Measurements from ENCODE around the gene PLA2G4B.
A peak's percentile ranks its signal among the peaks of the same experiment; 100 is the strongest.

Gene PLA2G4B

DNA sequence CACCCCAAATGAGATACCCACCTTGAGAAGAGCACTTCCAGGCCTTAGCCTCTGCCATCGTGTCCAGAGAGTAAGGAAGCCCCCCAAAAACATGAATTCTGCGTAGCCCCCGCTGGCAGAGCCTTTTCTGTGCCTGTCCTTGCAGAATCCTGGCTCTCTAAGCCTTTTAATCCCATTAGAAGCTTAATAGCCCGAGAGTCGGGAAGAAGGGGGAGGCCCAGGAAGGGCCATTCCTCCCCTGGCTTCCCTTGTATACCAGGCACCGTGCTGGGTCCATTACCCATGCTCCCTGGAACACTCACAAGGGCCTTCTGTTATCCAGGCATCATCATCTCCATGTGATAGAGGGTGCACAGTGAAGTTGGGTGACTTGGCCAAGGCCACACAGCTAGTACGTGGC is 48.1 kb downstream of the PLA2G4B start:
- DNase-seq (ENCODE audit: low read depth in 2 of 2) = no peak

DNA sequence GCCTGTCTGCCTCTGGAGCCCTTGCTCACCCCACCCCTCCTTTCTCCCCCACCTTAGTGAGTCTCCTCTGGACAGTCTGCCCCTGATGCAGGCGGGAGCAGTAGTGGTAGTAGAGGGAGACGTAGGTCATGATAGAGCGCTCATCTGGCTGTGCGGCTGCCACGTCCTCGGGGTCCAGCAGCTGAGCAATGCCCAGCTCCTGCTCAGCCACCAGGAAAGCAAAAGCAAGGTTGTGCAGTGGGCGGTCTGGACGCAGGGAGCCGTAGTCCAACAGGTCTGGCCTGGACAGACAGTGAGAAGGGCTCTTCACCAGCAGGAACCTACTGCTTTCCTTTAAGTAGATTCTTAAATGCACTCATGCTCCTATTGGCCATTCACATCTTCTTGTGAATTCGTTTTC is 48.5 kb downstream of the PLA2G4B start:
- no peak for DNase-seq (ENCODE audit: low read depth in 2 of 2)

- no peak for DNase-seq (ENCODE audit: low read depth in 2 of 2)
Observed at GRCh38 chr15:41887893-41888292, 49.2 kb downstream of the PLA2G4B start.

GRCh38 chr15:41888662-41889253 is 50.1 kb downstream of the PLA2G4B start:
- DNase-seq (ENCODE audit: low read depth in 2 of 2) = no peak

- no peak for DNase-seq (ENCODE audit: low read depth in 2 of 2)
Observed at GRCh38 chr15:41890050-41890690, 51.5 kb downstream of the PLA2G4B start.

GRCh38 chr15:41891226-41891625 is 52.6 kb downstream of the PLA2G4B start:
- no peak for DNase-seq (ENCODE audit: low read depth in 2 of 2)

- DNase-seq (ENCODE audit: low read depth in 2 of 2) = no peak
Observed at GRCh38 chr15:41891946-41892345, 53.3 kb downstream of the PLA2G4B start.

DNA sequence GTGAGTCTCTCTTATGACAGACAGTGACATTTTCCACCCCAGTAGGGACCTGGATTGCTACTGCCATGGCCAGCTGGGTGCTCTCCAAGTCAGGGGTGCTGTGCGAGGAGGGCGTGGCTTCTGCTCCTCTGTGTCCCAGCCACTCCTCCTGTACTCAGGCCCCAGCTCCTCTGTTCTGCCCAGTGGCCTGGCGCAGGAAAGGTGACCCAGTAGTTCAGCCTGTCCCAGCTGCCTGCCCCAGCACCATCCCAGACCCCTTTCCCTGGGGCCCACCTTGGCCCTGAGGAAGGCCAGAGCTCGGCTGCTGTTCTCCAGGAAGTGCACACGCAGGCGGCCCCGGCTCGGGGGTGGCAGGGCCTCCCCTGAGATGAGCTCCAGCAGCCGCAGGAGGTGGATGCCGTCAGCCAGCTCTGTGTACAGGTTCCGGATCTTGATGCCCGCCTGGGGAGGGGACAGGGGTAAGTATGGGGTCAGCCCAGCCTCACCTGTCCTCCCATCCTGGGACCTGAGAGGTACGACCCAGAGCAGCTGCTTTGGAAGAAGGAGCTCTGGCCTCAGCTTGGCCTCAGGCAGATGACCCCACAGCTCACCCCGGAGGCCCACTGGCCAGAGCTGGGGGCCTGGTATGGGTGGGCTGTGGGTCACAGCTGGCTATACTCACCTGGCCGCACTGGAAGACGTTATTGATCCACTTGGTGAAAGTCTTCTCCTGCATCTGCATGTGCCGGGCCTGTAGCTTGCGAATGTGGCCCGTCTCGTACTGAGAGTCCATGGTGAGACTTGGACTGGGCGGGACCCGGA is 54.2 kb downstream of the PLA2G4B start:
- no peak for DNase-seq (ENCODE audit: low read depth in 2 of 2)

DNA sequence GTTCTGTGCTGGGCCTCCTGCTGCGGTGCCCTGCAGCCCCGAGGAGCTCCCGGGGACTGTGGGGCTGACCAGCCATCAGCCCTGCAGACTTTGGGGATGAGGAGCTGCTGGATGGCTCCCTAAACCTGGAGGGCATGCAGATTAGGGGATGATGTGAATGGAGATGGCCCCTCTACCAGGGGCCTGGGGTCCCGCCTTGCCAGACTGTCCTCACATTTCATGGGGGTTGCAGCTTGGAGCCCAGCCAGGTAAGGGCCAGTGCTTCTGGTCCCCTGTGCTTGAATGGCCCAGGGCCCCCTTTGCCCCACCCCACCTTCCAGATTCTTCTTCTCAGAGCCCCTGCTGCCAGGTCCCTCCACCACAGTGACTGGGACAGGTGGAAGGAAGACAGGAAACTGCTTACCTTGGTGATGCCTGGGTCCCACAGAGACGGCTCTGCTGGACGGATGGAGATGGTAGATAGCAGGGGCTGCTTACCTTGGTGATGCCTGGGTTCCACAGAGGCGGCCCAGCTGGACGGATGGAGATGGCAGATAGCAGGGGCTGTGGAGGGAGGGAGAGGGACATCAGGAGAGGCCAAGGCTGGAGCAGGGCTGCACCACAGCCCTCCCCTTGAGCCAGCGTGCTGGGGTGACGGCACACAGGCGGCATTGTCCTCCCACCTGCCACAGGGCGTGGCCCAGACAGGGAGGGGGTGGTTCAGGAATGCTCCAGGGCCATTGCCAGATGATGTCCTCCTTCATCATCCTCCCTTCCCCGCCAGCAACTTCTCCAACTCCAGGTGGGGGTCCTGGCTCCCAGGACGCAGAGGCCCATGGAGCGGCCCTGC is 55.0 kb downstream of the PLA2G4B start, which contains the start of gene SPTBN5:
TSS of gene SPTBN5 (minus strand) at position 632 of the 829 bp plus-strand sequence. CDS start at position 76, 556 bp downstream.
- no peak for DNase-seq (ENCODE audit: low read depth in 2 of 2)

DNA sequence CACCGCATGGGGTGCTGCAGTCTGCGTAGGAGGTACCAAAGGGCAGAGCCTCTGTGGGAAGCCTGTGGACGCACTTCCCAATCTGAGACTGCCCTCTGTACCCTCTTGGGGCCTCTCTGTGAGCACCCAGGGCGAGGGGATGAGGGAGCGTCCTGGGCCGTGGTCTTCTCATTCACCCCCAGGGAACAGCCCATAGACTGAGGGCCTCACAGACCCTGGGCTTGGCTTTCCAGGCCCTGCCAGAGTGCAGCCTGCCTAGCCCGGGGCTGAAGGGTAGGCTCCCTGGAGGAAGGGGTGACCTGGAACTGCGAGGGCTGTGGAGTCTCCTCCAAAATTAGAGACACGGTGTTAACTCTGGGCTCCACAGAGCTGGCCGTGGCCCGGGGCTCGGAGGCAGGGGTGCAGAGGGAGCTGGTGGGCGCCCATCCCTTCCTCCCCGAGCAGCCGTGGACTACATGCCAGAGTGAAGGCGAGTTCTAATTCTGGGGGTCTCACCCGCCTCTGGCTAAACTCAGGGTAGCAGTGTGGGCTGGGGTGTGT is 55.7 kb downstream of the PLA2G4B start:
- DNase-seq (ENCODE audit: low read depth in 2 of 2) = no peak

- peak; percentile 79 to 85 for DNase-seq (ENCODE audit: low read depth in 2 of 2)
Observed at GRCh38 chr15:41894791-41895463, 56.3 kb downstream of the PLA2G4B start.

GRCh38 chr15:41895491-41895890 is 56.8 kb downstream of the PLA2G4B start:
- DNase-seq (ENCODE audit: low read depth in 2 of 2) = no peak

DNA sequence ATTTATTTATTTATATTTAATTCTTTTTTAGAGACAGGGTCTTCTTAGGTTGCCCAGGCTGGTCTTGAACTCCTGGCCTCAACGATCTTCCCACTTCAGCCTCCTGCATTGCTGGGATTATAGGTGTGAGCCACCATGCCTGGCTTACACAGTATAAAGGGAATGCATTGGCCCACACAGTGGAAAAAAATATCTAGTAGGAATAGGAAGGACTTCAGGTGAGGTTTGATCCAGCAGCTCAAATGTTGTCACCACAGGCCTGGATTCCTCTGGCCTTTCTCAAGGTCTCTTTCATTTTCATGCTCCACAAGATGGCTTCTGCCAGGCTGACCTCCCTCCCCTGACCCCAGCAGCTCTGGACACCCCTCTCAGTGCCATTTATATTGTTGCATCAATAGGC is 57.3 kb downstream of the PLA2G4B start:
- no peak for DNase-seq (ENCODE audit: low read depth in 2 of 2)

GRCh38 chr15:41896566-41896965 is 57.9 kb downstream of the PLA2G4B start:
- no peak for DNase-seq (ENCODE audit: low read depth in 2 of 2)

DNA sequence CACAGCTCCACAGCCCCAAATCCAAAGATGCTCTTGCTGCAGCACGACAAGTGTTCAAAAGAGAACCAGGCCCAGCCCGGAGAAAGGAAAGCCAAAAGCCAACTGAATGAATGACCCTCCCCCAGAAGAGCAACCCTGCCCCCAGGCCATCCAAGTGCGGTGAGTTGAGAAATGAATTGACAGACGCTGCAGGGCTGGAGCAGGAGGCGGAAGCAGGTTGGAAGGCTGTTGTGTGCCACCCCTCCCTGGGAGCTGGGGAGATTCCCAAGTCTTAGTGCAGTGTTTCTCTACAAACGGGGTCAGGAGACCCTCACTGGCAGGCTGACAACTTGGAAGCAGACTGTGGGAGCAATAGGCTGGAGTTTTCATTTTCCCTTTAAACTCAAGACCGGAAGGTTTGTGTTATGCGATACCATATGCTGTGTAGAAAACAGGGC is 58.7 kb downstream of the PLA2G4B start:
- no peak for DNase-seq (ENCODE audit: low read depth in 2 of 2)

Data from stimulated activated CD8-positive, alpha-beta memory T cell treated with anti-CD3 and anti-CD28 coated beads, Interleukin-7, amount 100 ng/mL, for 4 hours (primary cell).